ENCODE results near the gene JARID2.

DNA sequence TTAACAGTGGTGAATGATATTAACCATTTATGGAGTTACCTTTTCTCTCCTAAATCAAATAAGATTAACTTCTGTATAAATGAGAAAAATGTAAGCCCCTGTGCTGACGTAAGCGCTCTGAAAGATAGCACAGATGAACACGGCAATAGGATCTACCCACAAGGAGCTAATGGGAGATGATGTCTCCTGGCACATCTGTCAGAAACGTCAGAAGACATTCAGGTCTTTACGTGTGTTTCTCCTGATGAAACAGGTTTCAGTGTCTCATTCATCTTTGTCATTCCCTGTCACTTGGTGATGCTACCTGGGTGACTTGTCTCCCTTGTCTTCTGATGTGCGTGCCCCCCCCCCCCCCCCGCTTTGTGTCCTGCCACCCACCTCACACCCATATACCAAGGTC is 227.3 kb downstream of the JARID2 start:
- TF ChIP-seq, protein P1, sequence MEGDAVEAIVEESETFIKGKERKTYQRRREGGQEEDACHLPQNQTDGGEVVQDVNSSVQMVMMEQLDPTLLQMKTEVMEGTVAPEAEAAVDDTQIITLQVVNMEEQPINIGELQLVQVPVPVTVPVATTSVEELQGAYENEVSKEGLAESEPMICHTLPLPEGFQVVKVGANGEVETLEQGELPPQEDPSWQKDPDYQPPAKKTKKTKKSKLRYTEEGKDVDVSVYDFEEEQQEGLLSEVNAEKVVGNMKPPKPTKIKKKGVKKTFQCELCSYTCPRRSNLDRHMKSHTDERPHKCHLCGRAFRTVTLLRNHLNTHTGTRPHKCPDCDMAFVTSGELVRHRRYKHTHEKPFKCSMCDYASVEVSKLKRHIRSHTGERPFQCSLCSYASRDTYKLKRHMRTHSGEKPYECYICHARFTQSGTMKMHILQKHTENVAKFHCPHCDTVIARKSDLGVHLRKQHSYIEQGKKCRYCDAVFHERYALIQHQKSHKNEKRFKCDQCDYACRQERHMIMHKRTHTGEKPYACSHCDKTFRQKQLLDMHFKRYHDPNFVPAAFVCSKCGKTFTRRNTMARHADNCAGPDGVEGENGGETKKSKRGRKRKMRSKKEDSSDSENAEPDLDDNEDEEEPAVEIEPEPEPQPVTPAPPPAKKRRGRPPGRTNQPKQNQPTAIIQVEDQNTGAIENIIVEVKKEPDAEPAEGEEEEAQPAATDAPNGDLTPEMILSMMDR (IDR thresholded peaks at IDR 0.05; ENCODE audit: low read length) = no peak
- TF ChIP-seq EZH2 (IDR thresholded peaks at IDR 0.05; ENCODE audit: borderline replicate concordance, low read length) = no peak

Measured in OCI-LY1 (cell line).